Nephron progenitor cell (in vitro differentiated cells): Measurements from ENCODE around the gene ZNF124.

ENCODE experiments used
- DNase-seq: peaks from one replicate; pipeline ENCODE4 v3.0.0; 2021
- H3K27ac Mint-ChIP-seq: 2 replicates; pipeline ENCODE4 v1.8.0; 2021; ENCODE audit warnings: mild to moderate bottlenecking, moderate library complexity, mixed read lengths
- H3K27me3 Mint-ChIP-seq: 2 replicates; pipeline ENCODE4 v1.8.0; 2021; ENCODE audit warnings: mild to moderate bottlenecking, low read depth, mixed read lengths; ENCODE audit not compliant: poor library complexity
- H3K36me3 Mint-ChIP-seq: 2 replicates; pipeline ENCODE4 v1.8.0; 2021; ENCODE audit warnings: low read depth, mixed read lengths
- H3K4me1 Mint-ChIP-seq: 2 replicates; pipeline ENCODE4 v1.8.0; 2021; ENCODE audit warnings: mixed read lengths
- H3K4me3 Mint-ChIP-seq: 2 replicates; pipeline ENCODE4 v1.8.0; 2021; ENCODE audit warnings: mild to moderate bottlenecking, moderate library complexity, mixed read lengths
- H3K9me3 Mint-ChIP-seq: 2 replicates; pipeline ENCODE4 v1.8.0; 2021; ENCODE audit warnings: mild to moderate bottlenecking, moderate library complexity, mixed read lengths
- TF ChIP-seq, protein P1 (sequence below): fragments of 200-600 bp; sonication (generic); IDR thresholded peaks from 2 replicates; pipeline ENCODE4 v1.5.0; 2021; ENCODE audit warnings: antibody characterized with exemption

Gene ZNF124

DNA sequence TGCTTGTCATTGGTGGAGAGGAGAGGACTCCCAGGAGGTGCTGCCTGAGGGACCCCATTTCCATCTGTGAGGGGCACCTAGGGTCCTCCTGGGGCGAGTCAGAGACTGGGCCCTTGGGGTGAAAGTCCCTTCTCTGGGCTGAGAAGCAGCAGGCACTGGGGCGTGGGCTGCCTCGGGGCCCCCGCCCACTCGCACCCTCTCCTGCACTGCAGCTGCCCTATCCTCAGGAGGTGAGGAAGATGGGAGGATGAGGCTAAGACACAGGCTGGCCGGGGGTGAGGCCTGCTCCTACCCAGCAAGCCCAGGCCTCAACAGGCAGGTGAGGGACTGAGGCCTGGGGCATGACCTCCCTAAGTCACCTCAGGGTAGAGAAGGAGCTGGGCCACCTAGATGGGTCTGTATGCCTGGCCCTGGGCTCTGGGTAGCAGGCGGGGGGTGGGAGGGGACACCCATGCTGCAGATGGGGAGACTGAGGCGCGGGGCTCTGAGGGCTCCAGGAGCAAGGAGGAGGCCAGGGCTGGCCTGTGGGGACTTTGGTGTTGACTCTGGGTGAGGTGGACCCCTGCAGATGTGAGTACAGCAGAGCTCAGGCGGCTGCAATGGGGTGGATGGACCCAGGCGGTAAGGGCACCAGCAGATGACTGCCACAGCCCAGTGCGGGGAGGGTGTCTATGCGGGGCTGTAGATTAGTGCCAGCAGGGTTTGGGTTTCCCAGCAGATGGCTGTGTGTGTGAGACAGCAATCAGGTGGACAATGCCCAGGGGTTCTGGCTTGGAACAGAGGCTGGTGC is 57.3 kb downstream of the ZNF124 start:
- Mint-ChIP-seq H3K27me3 (peaks cover 14% of the 10 kb centered on the region), H3K4me3 (no peak overlapping the region), H3K27ac (no peak overlapping the region), H3K9me3 (peaks cover 21% of the 10 kb centered on the region), H3K4me1 (peaks cover 19% of the 10 kb centered on the region), H3K36me3 (peaks cover 11% of the 10 kb centered on the region)
- TF ChIP-seq, protein P1, sequence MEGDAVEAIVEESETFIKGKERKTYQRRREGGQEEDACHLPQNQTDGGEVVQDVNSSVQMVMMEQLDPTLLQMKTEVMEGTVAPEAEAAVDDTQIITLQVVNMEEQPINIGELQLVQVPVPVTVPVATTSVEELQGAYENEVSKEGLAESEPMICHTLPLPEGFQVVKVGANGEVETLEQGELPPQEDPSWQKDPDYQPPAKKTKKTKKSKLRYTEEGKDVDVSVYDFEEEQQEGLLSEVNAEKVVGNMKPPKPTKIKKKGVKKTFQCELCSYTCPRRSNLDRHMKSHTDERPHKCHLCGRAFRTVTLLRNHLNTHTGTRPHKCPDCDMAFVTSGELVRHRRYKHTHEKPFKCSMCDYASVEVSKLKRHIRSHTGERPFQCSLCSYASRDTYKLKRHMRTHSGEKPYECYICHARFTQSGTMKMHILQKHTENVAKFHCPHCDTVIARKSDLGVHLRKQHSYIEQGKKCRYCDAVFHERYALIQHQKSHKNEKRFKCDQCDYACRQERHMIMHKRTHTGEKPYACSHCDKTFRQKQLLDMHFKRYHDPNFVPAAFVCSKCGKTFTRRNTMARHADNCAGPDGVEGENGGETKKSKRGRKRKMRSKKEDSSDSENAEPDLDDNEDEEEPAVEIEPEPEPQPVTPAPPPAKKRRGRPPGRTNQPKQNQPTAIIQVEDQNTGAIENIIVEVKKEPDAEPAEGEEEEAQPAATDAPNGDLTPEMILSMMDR: no peak
- DNase-seq: no peak

DNA sequence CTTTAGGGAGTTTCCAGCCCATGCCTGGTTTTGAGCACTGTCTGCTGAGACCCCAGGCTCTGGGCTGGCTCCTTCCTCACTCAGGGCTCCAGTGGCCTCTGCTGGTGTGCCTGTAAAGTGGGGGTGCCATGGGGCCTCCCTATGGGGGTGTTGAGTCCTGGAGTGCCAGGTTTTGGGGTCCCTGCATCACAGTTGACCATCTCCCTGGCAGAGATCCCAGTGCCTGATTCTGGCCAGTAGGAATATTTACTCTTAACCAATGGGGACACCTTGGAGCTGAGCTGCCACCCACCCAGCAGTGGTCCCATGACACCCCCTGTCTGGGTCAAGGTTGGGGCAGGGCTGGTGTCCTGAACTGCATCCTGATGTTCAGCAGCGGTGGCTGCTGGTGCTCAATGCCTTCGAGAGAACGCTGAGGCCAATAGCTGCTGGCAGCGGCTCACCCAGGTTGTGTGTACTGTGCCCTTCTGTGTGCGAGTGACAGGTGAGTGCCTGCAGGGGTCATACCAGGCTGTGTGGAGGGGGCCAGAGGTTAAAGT is 58.0 kb downstream of the ZNF124 start:
- DNase-seq: no peak
- TF ChIP-seq, protein P1: no peak

DNA sequence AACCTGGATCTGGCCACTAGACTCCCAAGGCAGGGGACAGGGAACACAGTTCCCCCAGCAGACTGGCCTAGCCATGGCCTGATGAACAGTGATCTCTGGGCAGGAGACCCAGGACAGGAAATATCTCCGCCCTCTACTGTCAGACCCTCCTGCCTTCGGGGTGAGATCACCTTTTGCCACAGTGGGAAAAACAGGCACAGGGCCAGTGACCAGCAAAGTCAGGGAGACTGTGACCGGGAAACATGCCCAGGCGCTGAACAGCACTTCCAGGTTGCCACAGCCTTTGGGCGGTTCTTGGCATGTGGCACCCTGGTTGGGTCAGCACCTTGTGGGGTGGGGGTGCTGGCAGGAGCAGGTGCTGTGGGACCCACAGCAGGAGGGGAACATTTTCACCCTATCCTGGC is 58.7 kb downstream of the ZNF124 start:
- peak overlapping the region; percentile 70 for H3K4me3 Mint-ChIP-seq
- no peak for DNase-seq
- H3K27me3 Mint-ChIP-seq: peaks cover 14% of the 10 kb centered on the region
- no peak overlapping the region for H3K27ac Mint-ChIP-seq
- peaks cover 32% of the 10 kb centered on the region for H3K9me3 Mint-ChIP-seq
- TF ChIP-seq, protein P1: no peak
- peaks cover 26% of the 10 kb centered on the region for H3K36me3 Mint-ChIP-seq
- H3K4me1 Mint-ChIP-seq: peaks cover 20% of the 10 kb centered on the region

More for the DNA sequence above, 58.0 kb downstream of the ZNF124 start:
- Mint-ChIP-seq H3K4me1 (peaks cover 20% of the 10 kb centered on the region), H3K9me3 (peaks cover 25% of the 10 kb centered on the region), H3K27me3 (peaks cover 14% of the 10 kb centered on the region), H3K27ac (no peak overlapping the region), H3K36me3 (peaks cover 19% of the 10 kb centered on the region), H3K4me3 (peak overlapping the region; percentile 70)

DNA sequence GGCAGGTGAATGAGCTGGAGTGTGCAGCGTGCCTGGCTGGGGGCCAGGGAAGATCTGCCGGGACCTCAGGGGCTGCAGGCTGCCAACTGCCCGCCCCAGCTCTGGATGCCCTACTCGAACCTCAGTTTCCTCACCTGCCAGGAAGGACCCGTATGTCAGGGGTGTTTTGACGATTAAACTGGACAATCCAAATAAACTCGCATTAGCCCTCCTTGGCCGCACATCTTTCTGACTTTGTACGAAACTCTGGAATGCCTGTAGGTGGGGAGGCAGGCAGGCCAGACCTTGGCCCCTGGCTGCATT is 59.4 kb downstream of the ZNF124 start:
- Mint-ChIP-seq H3K36me3 (peaks cover 32% of the 10 kb centered on the region), H3K4me1 (peaks cover 20% of the 10 kb centered on the region), H3K9me3 (peaks cover 39% of the 10 kb centered on the region), H3K27ac (no peak overlapping the region), H3K27me3 (peaks cover 14% of the 10 kb centered on the region), H3K4me3 (peak overlapping the region; percentile 70)
- no peak for DNase-seq
- TF ChIP-seq, protein P1: no peak

DNA sequence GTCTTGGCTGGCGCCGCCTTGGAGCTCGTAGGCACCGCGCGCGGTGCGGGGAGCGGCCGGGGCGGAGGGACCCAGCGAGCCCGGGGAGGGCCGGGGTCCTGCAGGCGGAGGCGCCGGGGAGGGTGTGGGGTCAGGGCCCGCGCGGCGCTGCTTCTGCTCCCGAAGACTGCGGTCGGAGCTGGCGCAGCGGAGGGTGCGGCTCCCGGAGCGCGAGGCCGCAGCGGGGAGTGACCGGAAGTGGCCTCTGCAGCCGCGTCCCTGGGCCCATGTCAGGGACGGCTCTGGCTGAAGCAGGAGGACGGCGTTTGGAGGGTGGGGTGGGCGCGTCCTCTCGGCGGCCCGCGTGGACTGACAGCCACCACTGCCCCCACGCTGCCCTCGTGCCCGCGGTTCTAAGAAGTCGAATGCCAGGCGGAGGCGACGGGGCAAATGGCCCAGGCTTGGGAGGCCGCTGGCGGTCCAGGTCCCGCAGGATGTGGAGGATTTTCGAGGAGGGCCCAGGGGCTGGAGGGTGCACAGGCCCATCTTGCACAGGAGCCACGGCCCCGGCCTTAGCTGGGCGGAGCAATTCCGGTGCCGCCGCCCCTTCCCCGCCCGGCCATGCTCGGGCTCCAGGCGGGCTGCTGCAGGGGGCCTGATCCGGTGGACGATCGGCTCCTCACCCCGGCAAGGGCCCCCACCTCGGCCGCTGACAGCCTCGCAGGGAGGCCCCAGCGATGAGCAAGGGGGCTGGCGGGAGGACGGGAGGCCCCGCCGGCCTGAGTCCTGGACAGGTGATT is 59.9 kb downstream of the ZNF124 start:
- peaks cover 20% of the 10 kb centered on the region for H3K4me1 Mint-ChIP-seq
- H3K9me3 Mint-ChIP-seq: peaks cover 44% of the 10 kb centered on the region
- peak; percentile 76 for DNase-seq
- H3K4me3 Mint-ChIP-seq: peak overlapping the region; percentile 83
- H3K36me3 Mint-ChIP-seq: peaks cover 37% of the 10 kb centered on the region
- H3K27me3 Mint-ChIP-seq: peaks cover 14% of the 10 kb centered on the region
- no peak overlapping the region for H3K27ac Mint-ChIP-seq
- TF ChIP-seq, protein P1: no peak
